ENCODE data around the gene DYNC1LI1.

Gene DYNC1LI1

DNA sequence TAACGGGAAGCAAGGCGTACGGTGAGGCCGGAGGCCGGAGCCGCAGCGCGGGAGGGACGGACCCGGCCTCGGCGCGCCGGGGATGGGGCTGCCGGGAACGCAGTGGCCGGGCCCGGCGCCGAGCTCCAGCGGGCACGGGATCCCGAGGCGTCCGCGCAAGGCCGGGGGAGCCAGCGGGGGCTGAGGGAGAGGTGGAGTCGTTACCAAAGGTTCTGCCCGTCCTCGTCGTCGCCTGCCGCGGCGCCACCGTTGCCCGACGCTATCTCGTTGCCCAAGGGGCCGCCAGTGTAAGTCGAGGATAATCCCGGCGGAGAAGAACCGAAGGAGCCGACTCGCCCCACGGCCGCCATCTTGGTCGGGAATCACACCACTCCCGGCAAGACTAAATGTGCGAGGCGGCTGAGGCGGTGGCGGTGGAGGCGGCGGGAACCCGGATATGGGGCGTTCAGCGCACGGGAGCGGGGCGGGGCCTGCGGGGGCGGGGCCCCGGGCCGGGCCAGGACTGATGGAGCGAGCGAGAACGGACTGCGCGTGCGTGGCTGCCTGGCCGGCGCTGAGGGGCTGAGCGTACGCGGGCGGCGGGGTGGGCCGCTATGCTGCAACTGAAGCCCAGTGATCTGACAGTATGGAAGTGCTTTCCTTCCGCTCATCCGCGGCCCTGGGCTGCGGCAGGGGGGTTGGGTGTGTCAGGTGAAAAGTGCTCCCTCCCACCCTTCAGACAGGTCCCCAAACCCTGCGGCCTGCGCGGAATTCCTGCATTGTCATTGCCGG is at the start of gene DYNC1LI1:
DYNC1LI1 (minus strand) TSS at position 438 of the 771 bp plus-strand sequence; CDS start at position 350, 88 bp downstream.
- peak within 1 kb of the TSS; percentile 97 for H2AFZ ChIP-seq
- H3K27ac ChIP-seq, result peak within 1 kb of the TSS; percentile 94
- peaks cover 16% of the 10 kb centered on the region for H3K79me2 ChIP-seq
- TF ChIP-seq, protein P1, sequence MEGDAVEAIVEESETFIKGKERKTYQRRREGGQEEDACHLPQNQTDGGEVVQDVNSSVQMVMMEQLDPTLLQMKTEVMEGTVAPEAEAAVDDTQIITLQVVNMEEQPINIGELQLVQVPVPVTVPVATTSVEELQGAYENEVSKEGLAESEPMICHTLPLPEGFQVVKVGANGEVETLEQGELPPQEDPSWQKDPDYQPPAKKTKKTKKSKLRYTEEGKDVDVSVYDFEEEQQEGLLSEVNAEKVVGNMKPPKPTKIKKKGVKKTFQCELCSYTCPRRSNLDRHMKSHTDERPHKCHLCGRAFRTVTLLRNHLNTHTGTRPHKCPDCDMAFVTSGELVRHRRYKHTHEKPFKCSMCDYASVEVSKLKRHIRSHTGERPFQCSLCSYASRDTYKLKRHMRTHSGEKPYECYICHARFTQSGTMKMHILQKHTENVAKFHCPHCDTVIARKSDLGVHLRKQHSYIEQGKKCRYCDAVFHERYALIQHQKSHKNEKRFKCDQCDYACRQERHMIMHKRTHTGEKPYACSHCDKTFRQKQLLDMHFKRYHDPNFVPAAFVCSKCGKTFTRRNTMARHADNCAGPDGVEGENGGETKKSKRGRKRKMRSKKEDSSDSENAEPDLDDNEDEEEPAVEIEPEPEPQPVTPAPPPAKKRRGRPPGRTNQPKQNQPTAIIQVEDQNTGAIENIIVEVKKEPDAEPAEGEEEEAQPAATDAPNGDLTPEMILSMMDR (IDR thresholded peaks at IDR 0.05), result no peak
- H3K9me3 ChIP-seq (ENCODE audit: control insufficient read depth, low read length), result no peaks in the 10 kb centered on the region
- peaks cover 5% of the 10 kb centered on the region for H3K4me1 ChIP-seq
- peak within 1 kb of the TSS; percentile 87 for H3K4me2 ChIP-seq (ENCODE audit: low read length)
- peak within 1 kb of the TSS; percentile 91 for H3K9ac ChIP-seq
- no peaks in the 10 kb centered on the region for H3K27me3 ChIP-seq (ENCODE audit: control insufficient read depth, insufficient read depth, low read length)
- peak within 1 kb of the TSS; percentile 73 for H3K4me3 ChIP-seq (ENCODE audit: low read depth, low read length)
- no peaks in the 10 kb centered on the region for H3K36me3 ChIP-seq (ENCODE audit: control insufficient read depth, insufficient read depth, low read length)

DNA sequence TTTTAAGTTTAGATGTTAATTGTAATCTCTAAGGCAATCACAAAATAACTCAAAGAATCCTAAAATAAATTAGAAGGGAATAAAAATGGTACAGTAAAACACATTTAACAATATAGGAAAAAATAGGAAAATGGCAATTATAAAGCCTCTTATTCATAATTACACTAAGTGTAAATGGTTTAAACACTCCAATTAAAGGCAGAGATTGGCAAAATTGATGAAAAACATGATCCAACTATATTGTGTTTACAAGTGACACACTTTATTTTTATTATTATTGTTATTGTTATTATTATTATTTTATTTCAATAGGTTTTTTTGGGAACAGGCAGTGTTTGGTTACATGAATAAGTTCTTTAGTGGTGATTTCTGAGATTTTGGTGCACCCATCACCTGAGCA is 48.7 kb upstream of the DYNC1LI1 start:
- Histone ChIP-seq H2AFZ (no peak overlapping the region), H3K9me3 (ENCODE audit: control insufficient read depth, low read length) (no peaks in the 10 kb centered on the region), H3K27me3 (ENCODE audit: control insufficient read depth, insufficient read depth, low read length) (no peaks in the 10 kb centered on the region), H3K9ac (no peak overlapping the region), H3K79me2 (no peaks in the 10 kb centered on the region), H3K27ac (no peak overlapping the region), H3K4me1 (no peaks in the 10 kb centered on the region), H3K36me3 (ENCODE audit: control insufficient read depth, insufficient read depth, low read length) (no peaks in the 10 kb centered on the region), H3K4me2 (ENCODE audit: low read length) (no peak overlapping the region), H3K4me3 (ENCODE audit: low read depth, low read length) (no peak overlapping the region)
- TF ChIP-seq, protein P1 (IDR thresholded peaks at IDR 0.05), result no peak

DNA sequence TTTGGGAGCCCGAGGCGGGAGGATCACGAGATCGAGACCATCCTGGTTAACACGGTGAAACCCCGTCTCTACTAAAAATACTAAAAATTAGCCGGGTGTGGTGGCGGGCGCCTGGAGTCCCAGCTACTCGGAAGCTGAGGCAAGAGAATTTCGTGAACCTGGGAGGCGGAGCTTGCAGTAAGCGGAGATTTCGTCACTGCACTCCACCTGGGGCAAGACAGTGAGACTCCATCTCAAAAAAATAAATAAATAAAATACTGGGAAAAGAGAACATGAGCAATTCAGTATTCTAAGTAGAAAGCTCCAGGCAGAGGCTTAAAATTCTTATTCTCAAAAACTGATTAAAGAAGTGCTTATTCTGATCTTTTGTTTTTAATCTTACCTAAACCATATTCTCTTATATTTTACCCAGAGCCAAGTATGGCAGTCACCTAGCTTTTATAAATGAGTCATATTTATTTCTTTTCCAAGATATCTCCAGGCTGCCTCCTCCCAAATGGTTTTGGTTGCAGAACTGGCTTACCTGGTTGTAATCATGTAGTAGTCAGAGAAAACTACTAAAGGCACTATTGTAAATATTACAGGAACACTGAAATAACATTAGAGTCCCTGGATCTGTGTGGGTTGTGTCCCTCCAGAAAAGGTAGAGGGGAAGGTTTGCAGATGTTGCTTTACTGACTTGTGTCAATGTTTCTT is 45.8 kb upstream of the DYNC1LI1 start:
- H3K9me3 ChIP-seq (ENCODE audit: control insufficient read depth, low read length), result no peaks in the 10 kb centered on the region
- H3K4me3 ChIP-seq (ENCODE audit: low read depth, low read length), result no peak overlapping the region
- no peak overlapping the region for H3K4me2 ChIP-seq (ENCODE audit: low read length)
- no peaks in the 10 kb centered on the region for H3K36me3 ChIP-seq (ENCODE audit: control insufficient read depth, insufficient read depth, low read length)
- H3K79me2 ChIP-seq, result no peaks in the 10 kb centered on the region
- H3K9ac ChIP-seq, result no peak overlapping the region
- no peaks in the 10 kb centered on the region for H3K4me1 ChIP-seq
- H3K27me3 ChIP-seq (ENCODE audit: control insufficient read depth, insufficient read depth, low read length), result no peaks in the 10 kb centered on the region
- TF ChIP-seq, protein P1 (IDR thresholded peaks at IDR 0.05), result no peak
- no peak overlapping the region for H3K27ac ChIP-seq
- H2AFZ ChIP-seq, result no peak overlapping the region

DNA sequence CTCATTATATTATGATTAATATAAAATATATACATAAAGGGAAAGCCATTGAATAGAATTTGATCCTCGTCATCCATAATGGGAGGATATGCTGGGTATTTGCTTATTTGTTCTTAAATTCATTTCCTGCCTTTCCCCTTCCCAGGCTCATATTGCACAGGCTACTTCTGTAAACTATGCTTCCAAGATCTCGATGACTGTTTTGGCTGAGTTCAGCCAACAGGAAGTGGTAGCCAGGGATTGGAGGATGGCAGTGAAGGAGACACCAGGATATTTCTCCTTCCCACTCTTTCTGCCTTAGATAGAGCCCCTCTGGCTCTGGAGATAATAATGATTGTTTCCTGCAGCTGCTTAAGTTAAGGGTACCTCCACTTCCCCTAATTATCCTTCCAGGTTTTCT is 44.3 kb upstream of the DYNC1LI1 start:
- Histone ChIP-seq H2AFZ (no peak overlapping the region), H3K27ac (no peak overlapping the region), H3K9ac (no peak overlapping the region), H3K4me3 (ENCODE audit: low read depth, low read length) (no peak overlapping the region), H3K4me2 (ENCODE audit: low read length) (no peak overlapping the region), H3K9me3 (ENCODE audit: control insufficient read depth, low read length) (no peaks in the 10 kb centered on the region), H3K36me3 (ENCODE audit: control insufficient read depth, insufficient read depth, low read length) (no peaks in the 10 kb centered on the region), H3K4me1 (no peaks in the 10 kb centered on the region), H3K79me2 (no peaks in the 10 kb centered on the region), H3K27me3 (ENCODE audit: control insufficient read depth, insufficient read depth, low read length) (no peaks in the 10 kb centered on the region)
- TF ChIP-seq, protein P1 (IDR thresholded peaks at IDR 0.05), result no peak

All from parathyroid adenoma (tissue), 2 donors.